NOMO-1 treated with dmso at 0.1 percent for 144 hours (cell line): ENCODE data around the gene TIMM22.
A peak's percentile ranks its signal among the peaks of the same experiment; 100 is the strongest.
"Not testable (repeated sequence)": the region's sequence is repeated elsewhere in the genome, so short reads cannot be mapped to it uniquely, and the experiment has no call there.

Source experiments
- DNase-seq: peaks from one replicate; lab custom pipeline; 2025; ENCODE audit not compliant: unreplicated experiment; lab: John Stamatoyannopoulos, UW

Gene TIMM22

DNA sequence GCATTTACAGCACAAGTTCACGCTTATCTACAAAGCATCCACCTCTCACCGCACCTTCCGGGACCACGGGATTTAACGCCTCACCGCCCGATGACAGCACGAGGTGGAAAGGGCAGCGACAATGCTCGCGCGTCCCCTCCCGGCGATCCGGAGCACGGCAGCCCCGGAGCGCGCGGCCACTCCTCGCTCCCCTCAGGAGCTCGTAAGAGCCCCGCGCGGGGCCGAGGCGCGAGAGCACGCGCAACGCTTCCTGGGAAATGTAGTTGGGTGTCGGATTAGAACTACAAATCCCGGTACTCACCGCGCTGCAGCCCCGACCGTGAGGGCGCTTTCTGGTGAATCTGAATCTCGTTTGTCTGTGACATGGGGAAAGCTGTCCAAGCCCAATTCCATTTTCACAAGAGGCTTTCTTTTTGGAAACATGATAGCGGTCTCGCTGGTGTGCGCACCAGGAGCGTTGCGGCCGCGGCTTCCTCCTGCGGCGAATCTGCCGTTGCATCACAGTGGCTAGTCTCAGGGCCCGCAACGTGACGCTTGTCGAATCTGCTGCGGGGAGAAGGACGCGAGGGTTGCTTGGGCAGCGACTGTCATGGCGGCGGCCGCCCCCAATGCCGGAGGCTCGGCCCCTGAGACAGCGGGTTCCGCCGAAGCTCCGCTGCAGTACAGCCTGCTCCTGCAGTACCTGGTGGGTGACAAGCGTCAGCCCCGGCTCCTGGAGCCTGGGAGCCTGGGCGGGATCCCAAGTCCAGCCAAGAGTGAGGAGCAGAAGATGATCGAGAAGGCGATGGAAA, at the start of gene TIMM22:
Gene TIMM22 (plus strand): TSS at position 576 of the 791 bp plus-strand sequence. CDS start 14 bp downstream, at position 590.
- peak; percentile 96 for DNase-seq

DNA sequence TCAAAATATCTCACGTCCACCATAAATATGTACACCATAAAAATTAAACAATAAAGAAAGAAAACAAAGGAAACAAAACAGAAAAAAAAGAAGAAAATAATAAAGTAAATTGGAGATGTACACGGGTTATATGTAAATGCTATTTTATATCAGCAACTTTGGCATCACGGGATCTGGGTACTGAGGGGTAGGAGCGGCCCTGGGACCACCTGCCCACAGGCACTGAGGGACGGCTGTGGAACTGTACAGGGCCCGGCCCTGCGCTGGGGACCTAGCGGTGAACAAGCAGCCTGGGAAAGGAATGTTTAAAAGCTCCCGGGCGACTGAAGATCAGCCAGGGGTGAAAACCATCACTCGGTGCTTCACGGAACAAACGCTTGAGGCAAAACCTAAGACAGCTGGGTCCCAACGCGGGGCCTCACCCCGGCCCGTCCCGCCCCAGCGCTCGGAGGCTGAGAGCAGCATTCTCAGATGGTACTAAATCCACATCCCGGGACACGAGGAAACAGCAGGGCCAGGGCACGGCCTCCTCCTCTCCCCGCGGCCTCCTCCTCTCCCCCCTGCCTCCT, 48.6 kb upstream of the TIMM22 start:
- no peak for DNase-seq

DNA sequence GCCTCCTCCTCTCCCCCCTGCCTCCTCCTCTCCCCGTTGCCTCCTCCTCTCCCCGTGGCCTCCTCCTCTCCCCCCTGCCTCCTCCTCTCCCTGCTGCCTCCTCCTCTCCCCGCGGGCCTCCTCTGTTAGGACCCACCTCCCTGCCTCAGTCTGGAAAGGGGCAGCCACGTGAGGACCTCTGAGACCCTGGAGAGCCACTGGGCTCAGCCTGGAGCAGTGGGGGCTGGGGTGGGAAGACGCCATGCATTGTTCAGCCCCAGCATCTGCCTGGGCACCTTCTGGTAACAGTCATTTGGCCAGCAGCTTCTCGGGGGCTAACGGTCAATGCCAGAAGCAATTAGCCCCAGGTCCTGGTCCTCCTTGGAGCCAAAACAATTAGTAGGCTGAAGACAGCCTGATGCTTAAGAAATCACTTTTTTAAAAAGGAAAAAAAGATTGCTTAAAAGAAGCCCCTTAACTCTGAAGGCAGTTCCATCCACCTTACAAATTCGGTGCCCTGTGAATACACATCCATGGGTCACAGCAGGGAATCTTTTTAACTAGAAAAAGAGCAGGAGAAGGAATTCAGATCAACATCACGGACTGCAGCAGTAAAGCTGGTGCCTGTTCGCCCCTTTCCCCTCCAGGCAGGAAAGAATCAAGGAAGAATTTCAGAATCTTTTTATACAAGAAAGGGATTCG, 47.2 kb upstream of the TIMM22 start:
- DNase-seq, result no peak

DNA sequence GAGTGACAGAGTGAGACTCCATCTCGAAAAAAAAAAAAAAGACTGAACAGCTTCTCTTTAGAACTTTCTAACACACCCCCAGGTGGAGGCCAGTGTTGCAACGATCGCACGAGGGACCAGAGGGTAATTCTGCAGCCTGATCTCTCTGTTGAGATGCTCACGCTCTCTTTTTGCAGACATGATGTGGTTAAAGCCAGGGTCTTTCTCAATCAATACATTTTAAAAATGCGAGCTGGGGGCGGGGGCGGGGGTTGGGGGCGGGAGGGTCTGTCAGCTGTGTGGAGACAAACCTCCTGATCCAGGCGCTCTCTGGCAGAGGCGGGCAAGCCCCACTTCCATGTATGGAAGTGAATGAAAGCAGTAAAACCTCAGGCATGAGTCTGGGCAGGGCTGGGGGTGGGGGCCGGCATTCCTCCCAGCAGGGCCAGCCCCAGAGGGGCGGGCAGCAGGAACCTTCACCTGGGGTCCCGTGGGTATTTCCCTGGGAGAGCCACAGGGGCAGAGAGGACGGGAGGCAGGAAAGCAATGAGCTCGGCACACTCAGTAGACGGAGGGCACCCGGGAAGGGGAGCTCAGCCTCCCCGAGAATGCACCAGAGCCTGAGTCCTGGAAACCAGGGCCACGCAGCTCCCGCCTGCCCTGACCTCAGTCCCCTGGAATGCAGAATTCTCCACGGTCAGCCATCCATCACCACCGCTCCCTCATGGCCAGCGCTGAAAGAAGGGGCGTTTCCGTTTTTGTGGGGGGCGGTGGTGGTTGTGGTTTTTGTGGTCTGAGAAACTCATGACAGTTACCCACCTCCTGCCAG, 45.4 kb upstream of the TIMM22 start:
- DNase-seq, result peak; percentile 43

DNA sequence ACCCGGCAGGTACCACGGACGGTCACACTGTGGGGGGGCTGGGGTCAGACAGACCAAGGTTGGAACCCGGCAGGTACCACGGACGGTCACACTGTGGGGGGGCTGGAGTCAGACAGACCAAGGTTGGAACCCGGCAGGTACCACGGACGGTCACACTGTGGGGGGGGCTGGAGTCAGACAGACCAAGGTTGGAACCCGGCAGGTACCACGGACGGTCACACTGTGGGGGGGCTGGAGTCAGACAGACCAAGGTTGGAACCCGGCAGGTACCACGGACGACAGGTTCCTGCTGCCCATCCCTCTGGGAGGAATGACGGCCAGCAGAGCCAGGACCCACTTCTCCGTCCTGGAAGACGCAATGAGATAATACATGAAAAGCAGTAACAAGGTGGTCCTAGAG, 44.3 kb upstream of the TIMM22 start:
- DNase-seq, result not testable (repeated sequence)

DNA sequence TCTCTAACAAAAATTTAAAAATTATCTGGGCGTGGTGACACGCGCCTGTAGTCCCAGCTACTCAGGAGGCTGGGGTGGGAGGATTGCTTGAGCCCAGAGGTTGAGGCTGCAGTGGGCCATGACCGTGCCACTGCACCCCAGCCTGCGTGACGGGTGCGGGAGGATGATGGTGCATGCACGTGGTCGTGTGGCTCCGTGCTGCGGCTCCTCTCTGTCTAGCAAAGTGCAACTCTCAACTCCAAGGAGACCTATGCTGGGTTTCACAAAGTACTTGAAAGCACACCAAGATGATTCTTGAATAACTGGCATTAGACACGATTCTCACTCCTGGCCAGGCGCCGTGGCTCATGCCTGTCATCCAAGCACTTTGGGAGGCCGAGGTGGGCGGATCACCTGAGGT, 43.2 kb upstream of the TIMM22 start:
- no peak for DNase-seq

DNA sequence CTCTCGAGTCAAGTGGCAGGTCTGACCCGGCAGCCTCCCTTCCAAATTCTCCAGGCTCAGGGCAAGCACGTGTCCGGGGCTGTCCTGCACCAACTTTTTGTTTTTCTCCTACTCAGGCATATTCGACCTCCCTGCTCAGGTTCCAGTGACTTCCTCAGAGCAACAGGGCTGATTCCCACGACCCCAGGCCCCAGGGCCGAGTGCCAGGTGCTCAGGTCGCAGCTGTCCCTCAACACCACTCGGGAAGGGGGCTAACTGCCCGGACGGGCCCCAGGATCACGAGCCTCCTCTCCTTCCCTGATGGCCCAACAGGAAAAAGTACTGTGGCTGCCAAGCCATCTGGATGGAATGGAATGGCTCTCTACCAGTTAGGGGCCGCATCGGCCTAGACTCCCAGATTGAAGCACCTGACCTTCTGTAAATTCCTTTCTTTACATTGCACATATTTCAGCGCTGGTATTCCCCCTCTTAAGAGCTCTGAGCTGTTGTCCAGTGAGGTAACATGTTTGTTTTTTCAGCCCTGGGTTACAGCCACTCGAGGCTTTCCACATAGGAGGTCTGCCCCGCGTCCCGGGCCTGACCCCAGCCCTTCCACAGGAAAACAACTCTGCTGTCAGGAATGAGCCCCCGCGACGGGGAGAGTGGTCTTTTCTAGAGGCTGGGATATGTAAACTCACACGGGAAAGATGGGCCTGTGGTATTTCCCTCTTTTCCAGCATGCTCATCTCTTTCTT, 42.3 kb upstream of the TIMM22 start:
- no peak for DNase-seq

DNA sequence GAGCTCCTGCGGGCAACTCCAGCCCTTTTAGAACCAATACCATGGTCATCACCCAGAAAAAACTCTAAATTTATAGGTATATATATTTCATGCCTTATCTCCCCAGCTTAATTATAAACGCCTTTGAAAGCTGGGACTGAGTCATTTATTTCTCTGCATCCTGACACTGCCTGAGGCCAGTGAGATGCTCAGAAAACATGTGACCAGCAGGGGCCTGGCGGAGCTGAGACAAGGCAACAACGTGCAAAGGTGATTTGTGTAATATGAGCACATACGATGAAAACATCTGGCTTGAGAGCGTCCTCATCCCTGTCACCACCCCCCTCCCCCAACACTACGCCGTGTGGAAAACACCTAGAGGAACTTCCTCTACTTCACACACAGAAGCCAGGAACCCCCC, 40.0 kb upstream of the TIMM22 start:
- DNase-seq, result no peak

DNA sequence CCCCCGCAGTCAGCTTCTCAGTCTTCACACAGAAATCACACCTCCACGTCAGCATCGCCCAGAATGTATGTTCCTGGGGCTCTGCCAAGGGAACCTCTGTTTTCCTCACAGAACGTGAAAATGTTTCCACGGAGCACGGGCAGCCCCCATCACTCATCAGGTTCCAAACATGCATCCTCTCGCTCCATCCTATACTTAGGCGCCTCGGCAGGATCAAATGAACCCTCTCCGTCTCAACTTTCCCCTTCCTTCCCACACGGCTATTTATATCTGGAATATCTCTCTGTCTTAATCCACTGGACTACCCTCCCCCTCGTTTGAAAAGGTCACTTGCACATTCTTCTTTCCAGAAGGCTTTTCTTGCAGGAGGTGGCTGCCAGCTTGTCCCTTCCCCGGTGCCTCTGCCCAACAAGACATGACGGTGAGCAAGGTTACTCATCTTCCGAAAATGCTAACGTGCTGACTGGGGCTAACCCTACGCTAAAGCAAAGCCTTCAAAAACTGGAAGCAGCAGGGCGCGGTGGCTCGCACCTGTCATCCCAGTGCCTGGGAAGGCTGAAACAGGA, 39.0 kb upstream of the TIMM22 start:
- DNase-seq, result no peak

DNA sequence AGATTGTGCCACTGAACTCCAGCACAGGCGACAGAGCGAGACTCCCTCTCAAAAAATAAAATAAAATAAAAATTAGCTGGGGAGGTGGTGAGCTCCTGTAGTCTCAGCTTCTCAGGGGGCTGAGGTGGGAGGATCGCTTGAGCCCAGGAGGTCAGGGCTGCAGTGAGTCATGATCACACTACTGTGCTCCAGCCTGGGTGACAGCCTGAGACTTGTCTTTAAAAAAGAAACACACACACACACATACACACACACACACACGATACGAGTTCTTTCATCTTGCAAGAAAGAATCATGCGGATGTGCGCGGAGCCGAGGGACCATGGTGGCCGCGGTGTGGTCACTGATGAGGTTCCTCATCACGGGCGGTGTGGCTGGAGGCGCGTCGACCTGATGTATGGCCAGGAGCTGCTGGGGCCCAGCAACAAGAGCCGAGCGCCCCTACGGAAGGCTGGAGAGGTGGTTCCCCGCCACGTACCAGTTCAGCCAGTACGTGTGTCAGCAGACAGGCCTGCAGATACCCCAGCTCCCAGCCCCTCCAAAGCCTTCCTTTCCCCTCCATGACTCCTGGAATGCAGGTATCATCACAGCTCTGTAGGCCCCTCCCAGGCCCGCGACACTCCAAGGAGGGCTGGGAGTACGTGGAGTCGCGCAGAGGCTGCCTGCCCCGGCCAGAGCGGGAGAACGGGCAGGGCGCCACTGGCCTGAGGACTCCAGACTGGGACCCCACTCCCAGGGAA, 38.0 kb upstream of the TIMM22 start:
- DNase-seq, result no peak

DNA sequence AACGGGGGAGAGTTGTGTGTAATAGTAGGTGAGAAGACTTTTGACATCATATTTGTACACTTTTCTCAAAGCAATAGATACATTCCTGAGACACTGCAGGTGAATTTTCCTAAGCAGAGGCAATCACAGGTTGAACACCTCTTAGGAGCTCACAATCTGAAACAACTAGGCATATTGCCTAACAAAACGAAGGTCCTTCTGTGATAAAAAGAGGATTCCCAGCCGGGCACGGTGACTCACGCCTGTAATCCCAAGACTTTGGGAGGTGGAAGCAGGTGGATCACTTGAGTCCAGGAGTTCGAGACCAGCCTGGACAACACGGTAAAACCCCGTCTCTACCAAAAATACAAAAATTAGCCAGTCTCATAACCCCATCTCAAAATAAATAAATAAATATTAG, 34.8 kb upstream of the TIMM22 start:
- no peak for DNase-seq

DNA sequence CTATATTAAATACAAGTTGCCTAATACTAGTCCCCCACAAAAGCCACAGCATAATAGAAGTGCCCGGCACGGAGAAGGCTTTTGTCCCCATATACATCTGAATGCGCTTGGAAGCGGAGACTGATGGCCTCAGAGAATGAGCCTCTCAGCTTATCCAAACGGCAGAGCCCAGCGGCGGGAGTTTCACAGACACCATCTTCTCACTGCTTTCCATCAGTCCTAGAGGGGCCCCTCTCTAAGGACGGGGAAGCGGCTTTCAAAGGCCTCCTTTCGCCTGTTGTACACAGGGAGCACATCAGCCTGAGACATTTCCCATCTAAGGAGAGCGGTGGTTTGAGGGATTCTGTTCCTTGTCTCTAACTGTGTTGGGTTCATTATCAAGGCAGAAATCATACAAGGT, 34.3 kb upstream of the TIMM22 start:
- no peak for DNase-seq

DNA sequence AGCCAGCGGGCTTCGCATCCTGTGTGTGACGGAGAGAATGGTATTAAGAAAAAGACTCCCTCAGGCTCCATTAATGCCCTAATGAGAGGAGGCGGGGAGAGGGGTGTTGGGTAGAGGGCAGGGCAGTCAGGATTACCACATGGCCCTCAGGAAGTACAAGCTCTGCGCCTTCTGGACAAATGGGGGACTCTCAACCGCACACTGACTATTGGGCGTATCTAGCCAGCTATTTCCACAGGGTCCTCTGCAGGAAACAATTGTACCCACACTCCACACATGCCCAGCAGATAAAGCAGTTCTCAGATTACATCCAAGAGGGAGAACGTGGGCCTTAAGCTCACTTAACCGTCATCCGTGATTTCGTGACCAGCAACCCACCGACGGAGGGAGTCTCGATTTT, 32.1 kb upstream of the TIMM22 start:
- DNase-seq, result no peak

DNA sequence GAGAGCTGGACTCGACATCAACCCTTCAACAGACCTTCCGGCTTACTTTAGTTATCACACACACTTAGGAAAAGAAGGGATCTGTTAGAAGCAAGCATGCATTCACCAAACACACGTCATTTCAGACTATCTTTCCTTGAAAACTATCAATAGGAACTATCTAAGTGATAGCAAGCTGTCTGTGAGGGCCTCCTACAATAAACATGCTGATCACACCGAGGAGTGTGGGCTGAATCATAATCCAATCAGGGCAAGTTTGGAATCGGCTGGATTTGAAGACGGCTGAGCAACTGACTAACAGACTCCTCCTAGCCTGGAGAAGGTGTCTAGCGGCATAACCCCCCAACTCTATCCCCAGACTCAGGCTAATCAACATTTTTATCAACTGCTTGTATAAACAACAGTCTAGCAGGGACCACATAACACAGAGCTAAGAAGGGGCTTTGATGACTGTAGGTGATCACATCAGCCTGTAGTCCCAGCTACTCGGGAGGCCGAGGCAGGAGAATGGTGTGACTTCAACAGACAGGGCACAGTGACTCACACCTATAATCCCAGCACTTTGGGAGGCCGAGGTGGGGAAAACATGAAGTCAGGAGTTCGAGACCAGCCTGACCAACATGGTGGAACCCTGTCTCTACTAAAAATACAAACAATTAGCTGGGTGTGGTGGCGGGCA, 31.5 kb upstream of the TIMM22 start:
- no peak for DNase-seq

DNA sequence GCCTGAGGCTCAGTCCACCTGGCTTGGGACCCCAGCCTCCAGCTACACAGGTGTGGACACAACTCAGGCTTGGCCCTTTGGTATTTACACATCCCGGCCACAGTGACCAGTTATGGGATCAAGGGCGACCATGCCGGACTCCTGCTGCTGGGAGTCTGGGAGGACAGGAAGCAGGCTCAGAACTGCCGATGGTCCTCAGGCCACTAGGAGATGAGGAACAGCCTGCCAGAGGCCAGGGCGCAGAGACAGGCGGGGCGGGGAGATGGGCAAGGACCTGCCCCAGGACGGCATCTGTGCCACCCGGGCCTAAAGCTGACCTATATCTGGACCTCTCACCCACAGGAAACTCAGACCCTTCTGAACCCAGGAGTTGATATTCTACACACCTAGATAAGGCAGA, 29.8 kb upstream of the TIMM22 start:
- no peak for DNase-seq

DNA sequence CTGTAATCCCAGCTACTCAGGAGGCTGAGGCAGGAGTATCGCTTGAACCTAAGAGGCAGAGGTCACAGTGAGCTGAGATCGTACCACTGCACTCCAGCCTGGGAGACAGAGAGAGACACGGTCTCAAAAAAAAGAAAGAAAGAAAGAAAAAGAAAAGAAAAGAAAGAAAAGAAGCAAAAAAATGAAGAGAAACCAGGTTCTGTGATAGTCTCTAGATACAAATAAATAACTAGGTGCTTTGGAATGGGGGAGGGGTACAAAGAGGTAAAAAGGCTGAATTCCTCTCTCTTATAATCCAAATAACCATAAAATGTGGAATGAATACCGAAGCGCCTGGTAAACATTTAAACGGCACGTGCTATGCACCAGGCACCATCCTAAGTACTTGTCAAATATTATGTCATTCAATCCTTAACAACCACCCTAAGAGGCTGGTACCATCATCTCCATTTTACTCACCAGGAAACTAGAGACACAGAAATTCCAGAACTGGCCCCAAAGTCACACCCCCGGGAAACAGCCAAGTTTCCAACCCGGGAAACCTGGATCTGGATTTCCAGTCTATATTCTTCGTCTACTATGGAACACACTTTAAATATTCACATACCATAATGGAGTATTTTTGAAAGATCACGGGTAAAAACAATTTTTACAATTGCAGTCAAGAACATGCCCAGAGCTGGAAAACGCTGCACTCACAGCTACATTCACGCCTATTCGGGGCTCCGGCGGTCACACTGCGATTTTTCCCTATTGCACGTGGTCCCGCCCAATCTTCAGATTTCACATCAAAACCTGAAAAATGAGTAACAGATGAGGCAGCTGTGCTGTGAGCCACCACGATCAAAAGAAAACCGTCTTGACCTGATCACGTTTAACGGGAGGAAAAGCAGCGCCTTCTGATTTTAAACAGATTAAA, 27.9 kb upstream of the TIMM22 start:
- no peak for DNase-seq

DNA sequence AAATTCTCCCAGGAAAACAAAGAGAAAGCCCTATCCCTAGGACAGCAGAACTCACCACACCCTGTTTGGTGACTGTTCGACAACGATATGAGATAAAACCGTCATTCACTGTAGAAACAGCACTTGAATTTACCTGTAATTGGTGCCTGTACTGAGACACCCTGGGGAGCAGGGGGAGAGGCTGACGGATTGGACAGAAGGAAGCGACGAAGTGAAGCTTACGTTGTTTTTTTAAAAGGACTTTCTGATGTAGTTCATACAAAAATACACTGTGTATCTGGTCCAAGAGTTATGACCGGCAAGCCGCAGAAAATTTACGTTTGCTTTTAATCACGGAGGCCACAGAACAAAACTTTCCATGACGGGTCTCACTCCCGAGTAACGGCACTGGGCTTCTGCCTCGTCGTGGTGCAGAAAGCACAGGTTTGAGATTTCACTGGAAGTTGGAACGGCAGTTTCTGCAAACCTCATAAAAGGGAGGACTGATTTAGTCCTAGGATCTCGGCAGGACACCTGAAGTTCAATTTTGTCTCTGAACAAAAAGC, 27.0 kb upstream of the TIMM22 start:
- DNase-seq, result no peak

DNA sequence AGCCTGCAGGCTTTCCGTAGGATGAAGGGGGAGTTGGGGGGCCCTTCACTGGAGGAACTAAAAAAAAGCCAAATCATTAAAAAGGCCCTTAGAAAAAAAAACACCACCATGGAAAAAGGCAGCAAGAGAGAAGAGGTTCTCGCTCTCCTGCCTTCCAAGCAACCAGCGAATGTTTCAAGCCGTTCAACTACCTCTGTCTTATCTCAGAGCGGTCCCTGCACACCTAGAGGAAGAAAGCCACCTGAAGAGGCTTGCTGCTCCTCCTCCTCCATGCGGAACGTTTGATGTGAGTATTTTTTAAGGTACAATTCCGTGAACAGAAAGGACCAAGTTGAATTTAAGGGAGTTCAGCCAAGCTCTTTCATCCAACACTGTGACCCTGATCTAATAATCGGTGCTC, 26.6 kb upstream of the TIMM22 start:
- no peak for DNase-seq
